Endothelial cell of umbilical vein (primary cell): ENCODE results near the gene NINJ2. TPM values are rescaled to one million over a fixed set of nuclear protein-coding genes. Genes with fewer than 3 reads are reported as not detected.

Experiments used
- BruUV-seq: library from RNA; stranded (reverse); fragments of 400-500 nt; replicated peaks from 2 replicates; lab custom pipeline; 2021; lab: Mats Ljungman, UMichigan
- CTCF ChIA-PET: fragments of 300-600, 350-600 bp; sonication (Branson Sonifier 250); formaldehyde crosslinking; loops from one replicate; lab custom pipeline; 2021; ENCODE audit warnings: antibody characterized with exemption, inconsistent platforms; lab: Charles Lee
- POLR2A ChIA-PET: fragments of 300-600, 350-600 bp; sonication (Branson Sonifier 250); formaldehyde crosslinking; loops from one replicate; lab custom pipeline; 2021; ENCODE audit warnings: antibody characterized with exemption, inconsistent platforms; lab: Charles Lee
- DNase-seq: peaks from one replicate; pipeline ENCODE4 v3.0.0-alpha.2; 2011; ENCODE audit warnings: low read depth, low spot score
- FAIRE-seq: peaks from 2 replicates; lab custom pipeline; 2011; peaks lifted over from hg19 to GRCh38; lab: Jason Lieb, UNC
- H2AFZ ChIP-seq: 2 replicates; pipeline ENCODE4 v1.6.0; 2012; ENCODE audit warnings: low read depth, low read length, control low read depth, inconsistent platforms
- H3K27ac ChIP-seq: 2 replicates; pipeline ENCODE4 v1.5.1; 2011; ENCODE audit warnings: low read depth, mild to moderate bottlenecking, control low read depth, low read length, moderate library complexity; ENCODE audit not compliant: insufficient read depth
- H3K27me3 ChIP-seq, 2 experiments: 2 replicates each; pipeline versions ENCODE4 v1.6.0 to v1.6.1; 2011; ENCODE audit warnings: low read length in 2 of 2, mixed read lengths in 1 of 2; ENCODE audit not compliant: control insufficient read depth in 2 of 2, insufficient read depth in 2 of 2
- H3K36me3 ChIP-seq, 2 experiments: 2 replicates in 1 of 2; 3 replicates in 1 of 2; pipeline ENCODE4 v1.5.1; 2011; ENCODE audit warnings: low read length in 2 of 2, mild to moderate bottlenecking in 1 of 2, moderate library complexity in 1 of 2; ENCODE audit not compliant: control insufficient read depth in 2 of 2, insufficient read depth in 2 of 2; ENCODE audit errors: extremely low read depth in 1 of 2
- H3K4me1 ChIP-seq: 3 replicates; pipeline ENCODE4 v1.5.1; 2011; ENCODE audit warnings: mild to moderate bottlenecking, low read length; ENCODE audit not compliant: control insufficient read depth, insufficient read depth; ENCODE audit errors: extremely low read depth
- H3K4me2 ChIP-seq: 2 replicates; pipeline ENCODE4 v1.6.1; 2011; ENCODE audit warnings: low read length, control low read depth, mixed read lengths; ENCODE audit not compliant: insufficient read depth
- H3K4me3 ChIP-seq, 3 experiments: fragments of 200-600 bp in 1 of 3; sonication (generic), shearing (Covaris generic) in 1 of 3; replicated peaks in 1 of 3; 2 replicates each; pipeline ENCODE4 v1.5.1; 2011 to 2016; ENCODE audit warnings: control low read depth in 3 of 3, low read length in 3 of 3, mild to moderate bottlenecking in 2 of 3, inconsistent platforms in 1 of 3, low read depth in 1 of 3, moderate library complexity in 1 of 3; ENCODE audit not compliant: insufficient read depth in 1 of 3
- H3K79me2 ChIP-seq: 2 replicates; pipeline ENCODE4 v1.6.0; 2012; ENCODE audit warnings: low read length, inconsistent platforms; ENCODE audit not compliant: control insufficient read depth, insufficient read depth
- H3K9ac ChIP-seq: replicated peaks from 2 replicates; pipeline ENCODE3; 2011; ENCODE audit warnings: low read length, control low read depth; ENCODE audit not compliant: insufficient read depth; ENCODE audit errors: extremely low read depth
- H3K9me1 ChIP-seq: replicated peaks from 3 replicates; pipeline ENCODE4 v1.6.0; 2011; ENCODE audit warnings: mild to moderate bottlenecking, low read length; ENCODE audit not compliant: control insufficient read depth, insufficient read depth; ENCODE audit errors: extremely low read depth
- H3K9me3 ChIP-seq: replicated peaks from 2 replicates; pipeline ENCODE4 v1.5.1; 2012; ENCODE audit warnings: low read length, inconsistent platforms; ENCODE audit not compliant: control insufficient read depth, insufficient read depth
- H4K20me1 ChIP-seq: replicated peaks from 2 replicates; pipeline ENCODE3; 2011; ENCODE audit warnings: mild to moderate bottlenecking, low read length; ENCODE audit not compliant: control insufficient read depth, insufficient read depth; ENCODE audit errors: extremely low read depth
- EZH2 ChIP-seq: IDR thresholded peaks from 2 replicates; pipeline ENCODE4 v1.6.1; 2012; ENCODE audit warnings: borderline replicate concordance, low read depth, mild to moderate bottlenecking, moderate library complexity, low read length, inconsistent platforms; ENCODE audit not compliant: severe bottlenecking
- FOS ChIP-seq: IDR thresholded peaks from 2 replicates; pipeline ENCODE4 v1.6.1; 2011; ENCODE audit warnings: mild to moderate bottlenecking, low read length, moderate library complexity, borderline replicate concordance; ENCODE audit not compliant: insufficient read depth
- GATA2 ChIP-seq: IDR thresholded peaks from 2 replicates; pipeline ENCODE4 v1.7.0; 2011; ENCODE audit warnings: low read depth, mild to moderate bottlenecking, moderate library complexity, mixed read lengths, low read length; ENCODE audit not compliant: insufficient read length, insufficient read depth
- JUN ChIP-seq: IDR thresholded peaks from 2 replicates; pipeline ENCODE4 v1.6.1; 2011; ENCODE audit warnings: borderline replicate concordance, low read depth; ENCODE audit not compliant: insufficient read length, insufficient read depth
- MYC ChIP-seq: IDR thresholded peaks from one replicate; pipeline ENCODE4 v1.6.1; 2011; ENCODE audit warnings: mild to moderate bottlenecking, low read depth, low read length
- POLR2A ChIP-seq: IDR thresholded peaks from 2 replicates; pipeline ENCODE4 v1.6.1; 2012; ENCODE audit warnings: low read depth, mild to moderate bottlenecking, control low read depth, low read length
- POLR2AphosphoS5 ChIP-seq: IDR thresholded peaks from 2 replicates; pipeline ENCODE4 v1.6.1; 2012; ENCODE audit warnings: low read depth, mild to moderate bottlenecking, control low read depth, low read length, moderate library complexity; ENCODE audit not compliant: insufficient read depth
- dilution Hi-C: fragments of 300-500 bp; cut with MboI; formaldehyde crosslinking; loops from one replicate; pipeline ENCODE4 v1.15.0; 2019; ENCODE audit warnings: low sequenced_read_pairs; ENCODE audit not compliant: extremely low pct_ligation_motif_present
- intact Hi-C: fragments of 100-400 bp; cut with micrococcal nuclease; formaldehyde crosslinking; loops from one replicate; pipeline ENCODE4 v1.10.0; 2022
- polyA plus RNA-seq, 4 experiments: library from polyadenylated mRNA; depleted of rRNA in 3 of 4; stranded (reverse) in 3 of 4; unstranded in 1 of 4; fragments of >200 nt; gene quantifications; 2 replicates each; pipeline versions ENCODE4 v1.2.1 to v1.2.3, GENCODE V29; 2011 to 2012; ENCODE audit warnings: missing spikeins in 1 of 4
- total RNA-seq: library from RNA; stranded (reverse); gene quantifications from 2 replicates; pipeline ENCODE4 v1.2.3, GENCODE V29; 2021
- TF ChIP-seq, protein P1 (sequence below), 2 donors: IDR thresholded peaks; 1 replicate in 1 of 2; 2 replicates in 1 of 2; pipeline ENCODE4 v1.5.1; 2011; ENCODE audit warnings: low read length in 2 of 2, mild to moderate bottlenecking in 2 of 2, moderate library complexity in 2 of 2, control low read depth in 1 of 2, inconsistent platforms in 1 of 2, low read depth in 1 of 2; ENCODE audit not compliant: insufficient read depth in 1 of 2; ENCODE audit errors: extremely low read depth in 1 of 2
- TF ChIP-seq, protein P2 (sequence below): IDR thresholded peaks from 2 replicates; pipeline ENCODE4 v1.6.1; 2011; ENCODE audit not compliant: insufficient read depth, insufficient read length

NINJ2 gene
- total and polyA plus RNA-seq, 2 donors (not counting 3 experiments of a cell fraction or from before 2014, with no cell fraction given), result 0.75 to 4.4 TPM

GRCh38 chr12:560691-561390 lies 102.4 kb downstream of the NINJ2 start:
- CTCF ChIA-PET, result interaction anchor here (1.0 kb wide), 1 partner anchor 119 kb away, joined by 3 read pairs; no protein-coding TSS in a partner anchor
- Histone ChIP-seq H3K4me3 (no peak overlapping the region), H3K27me3 (peaks cover 0 to 9% of the 10 kb centered on the region in 2 experiments), H3K9ac (no peak overlapping the region), H3K9me3 (no peaks in the 10 kb centered on the region), H3K4me2 (no peak overlapping the region), H3K27ac (no peak overlapping the region), H2AFZ (no peak overlapping the region), H3K9me1 (no peaks in the 10 kb centered on the region), H3K4me1 (no peaks in the 10 kb centered on the region), H3K36me3 (no peaks in the 10 kb centered on the region), H3K79me2 (no peaks in the 10 kb centered on the region), H4K20me1 (no peaks in the 10 kb centered on the region)
- no peak for TF ChIP-seq GATA2
- no peak for TF ChIP-seq POLR2A
- TF ChIP-seq, protein P1, sequence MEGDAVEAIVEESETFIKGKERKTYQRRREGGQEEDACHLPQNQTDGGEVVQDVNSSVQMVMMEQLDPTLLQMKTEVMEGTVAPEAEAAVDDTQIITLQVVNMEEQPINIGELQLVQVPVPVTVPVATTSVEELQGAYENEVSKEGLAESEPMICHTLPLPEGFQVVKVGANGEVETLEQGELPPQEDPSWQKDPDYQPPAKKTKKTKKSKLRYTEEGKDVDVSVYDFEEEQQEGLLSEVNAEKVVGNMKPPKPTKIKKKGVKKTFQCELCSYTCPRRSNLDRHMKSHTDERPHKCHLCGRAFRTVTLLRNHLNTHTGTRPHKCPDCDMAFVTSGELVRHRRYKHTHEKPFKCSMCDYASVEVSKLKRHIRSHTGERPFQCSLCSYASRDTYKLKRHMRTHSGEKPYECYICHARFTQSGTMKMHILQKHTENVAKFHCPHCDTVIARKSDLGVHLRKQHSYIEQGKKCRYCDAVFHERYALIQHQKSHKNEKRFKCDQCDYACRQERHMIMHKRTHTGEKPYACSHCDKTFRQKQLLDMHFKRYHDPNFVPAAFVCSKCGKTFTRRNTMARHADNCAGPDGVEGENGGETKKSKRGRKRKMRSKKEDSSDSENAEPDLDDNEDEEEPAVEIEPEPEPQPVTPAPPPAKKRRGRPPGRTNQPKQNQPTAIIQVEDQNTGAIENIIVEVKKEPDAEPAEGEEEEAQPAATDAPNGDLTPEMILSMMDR (IDR thresholded peaks at IDR 0.05; ENCODE audit: extremely low read depth in 1 of 2, insufficient read depth in 1 of 2, low read depth in 1 of 2, low read length in 2 of 2), result no peak
- no peak for TF ChIP-seq JUN
- TF ChIP-seq POLR2AphosphoS5, result no peak
- TF ChIP-seq FOS, result no peak
- no peak for TF ChIP-seq MYC
- TF ChIP-seq EZH2, result no peak
- TF ChIP-seq, protein P2, sequence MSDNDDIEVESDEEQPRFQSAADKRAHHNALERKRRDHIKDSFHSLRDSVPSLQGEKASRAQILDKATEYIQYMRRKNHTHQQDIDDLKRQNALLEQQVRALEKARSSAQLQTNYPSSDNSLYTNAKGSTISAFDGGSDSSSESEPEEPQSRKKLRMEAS, result no peak
- intact Hi-C loops (no loop called here), dilution Hi-C loops (no loop called here)
- POLR2A ChIA-PET, result no interaction called here
- FAIRE-seq (no peak), DNase-seq (no peak)
- BruUV-seq, result no TSS peak
